ENCODE measurements around the gene LSG1. TPM values are rescaled to one million over a fixed set of nuclear protein-coding genes. Genes with fewer than 3 reads are reported as not detected.

The LSG1 gene
- total RNA-seq (2013; cell fraction: nucleolus; rRNA removed), result 90.2 and 98.4 TPM in 2 replicates
- 56.1 and 59.3 TPM in 2 replicates for total RNA-seq (2014; rRNA removed)
- 57.0 and 58.6 TPM in 2 replicates for total RNA-seq (2014; rRNA removed; fragmentation: Illumina TruSeq; extraction: Trizol)
- total RNA-seq (2021), result 29.8 and 30.0 TPM in 2 replicates
- 29.4 TPM for polyA plus RNA-seq (2011; ENCODE audit: low read depth)
- 68.0 and 75.6 TPM in 2 replicates for polyA plus RNA-seq (2011; rRNA removed)
- 47.1 and 48.5 TPM in 2 replicates for polyA plus RNA-seq (2011; cell fraction: cytosol; rRNA removed)
- 96.0 and 133 TPM in 2 replicates for polyA plus RNA-seq (2011; cell fraction: nucleus; rRNA removed)
- polyA plus RNA-seq (2012), result 24.1 and 28.7 TPM in 2 replicates
- polyA plus RNA-seq (2014; fragmentation: Illumina TruSeq; extraction: Trizol), result 65.8 and 76.8 TPM in 2 replicates
- polyA plus RNA-seq (2014; fragmentation: Nextera tagmentation; extraction: Ambion mirVana), result 10 to 100 TPM; 14.3 to 23.5 TPM
- polyA plus RNA-seq (2014; rRNA removed), result 42.7 and 51.0 TPM in 2 replicates
- 10 to 100 TPM; 52.9 to 55.8 TPM for polyA plus RNA-seq (2016; fragmentation: Nextera tagmentation; extraction: Ambion mirVana)
- polyA minus RNA-seq (2011; rRNA and poly(A)+ RNA removed), result 77.9 and 79.7 TPM in 2 replicates
- 20.4 and 21.8 TPM in 2 replicates for polyA minus RNA-seq (2011; cell fraction: cytosol; rRNA and poly(A)+ RNA removed)
- 44.2 and 51.9 TPM in 2 replicates for polyA minus RNA-seq (2011; cell fraction: nucleus; rRNA and poly(A)+ RNA removed)
- Bru-seq, nascent RNA, result percentile 85 among the genes with signal in this experiment
- percentile 88 among the genes with signal in this experiment for BruChase-seq, experiment 1, labeled RNA remaining after a 6-hour chase
- percentile 91 among the genes with signal in this experiment for BruChase-seq, experiment 2, labeled RNA remaining after a 2-hour chase
- long read RNA-seq, experiment 1, transcript LSG1-201 (14 exons, 3,572 nt), result major isoform, 22 of 57 reads
- long read RNA-seq, experiment 1, partial matches to known transcripts, result 28 of 57 reads
- long read RNA-seq, experiment 1, other reads (novel, unspliced or antisense), result 7 of 57 reads
- long read RNA-seq, experiment 2, transcript LSG1-201 (14 exons, 3,572 nt), result major isoform, 173 of 490 reads
- long read RNA-seq, experiment 2, partial matches to known transcripts, result 283 of 490 reads
- long read RNA-seq, experiment 2, other reads (novel, unspliced or antisense), result 32 of 490 reads

DNA sequence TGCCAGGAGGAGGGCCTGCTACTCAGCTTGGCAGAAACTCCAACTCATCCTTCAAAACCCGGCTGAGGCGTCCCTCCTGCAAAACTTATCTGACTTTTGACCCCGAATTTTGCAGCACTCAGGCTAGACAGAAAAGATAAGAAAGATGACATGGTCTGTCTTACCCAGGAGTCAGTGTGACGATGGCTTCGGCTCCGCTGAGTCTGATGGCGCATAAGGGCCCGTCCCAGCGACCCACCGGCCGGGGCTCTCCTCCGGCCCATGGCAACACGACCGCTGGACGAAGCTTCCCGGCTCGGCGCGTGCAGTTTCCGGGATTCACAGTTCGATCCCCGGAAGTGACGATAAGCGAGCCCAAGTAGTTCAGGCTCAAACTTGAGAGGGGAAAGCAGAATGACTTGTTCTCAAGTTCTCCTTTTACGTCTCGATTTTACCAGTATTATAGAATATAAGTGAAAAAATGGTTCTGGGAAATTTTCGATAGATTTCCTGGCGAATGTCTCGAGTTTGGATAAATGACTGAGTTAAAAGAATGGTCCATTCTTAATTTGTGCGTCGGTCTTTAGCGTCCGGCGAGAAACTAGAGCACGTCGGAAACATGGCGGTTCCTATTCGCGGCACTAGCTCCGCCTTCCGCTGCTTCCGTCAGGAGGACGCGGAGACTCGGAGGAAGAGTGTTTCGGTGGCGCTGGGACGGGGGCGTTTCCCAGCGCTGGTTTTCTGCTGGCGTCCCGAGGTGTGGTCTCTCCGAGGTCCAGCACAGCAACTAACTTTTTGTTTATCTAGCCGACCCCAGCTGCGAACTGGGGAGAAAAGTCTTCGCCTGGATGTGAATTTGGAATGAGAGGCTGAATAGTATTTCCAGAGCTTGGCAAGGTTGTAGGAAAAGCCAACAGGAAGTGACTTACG lies at the start of gene LSG1:
Gene LSG1 (minus strand): TSS at position 292 of the 909 bp plus-strand sequence. CDS start 29 bp downstream, at position 263.
- Histone ChIP-seq H3K9me3 (replicated peaks; ENCODE audit: control insufficient read depth, insufficient read depth, low read length) (no peaks in the 10 kb centered on the region), H3K27ac (ENCODE audit: control insufficient read depth, insufficient read depth) (peak within 1 kb of the TSS; percentile 96), H2AFZ (ENCODE audit: control insufficient read depth, low read depth, low read length) (peak within 1 kb of the TSS; percentile 96), H3K79me2 (ENCODE audit: control insufficient read depth, insufficient read depth, low read length) (peaks cover 30% of the 10 kb centered on the region), H3K27me3 (replicated peaks in 1 of 2; ENCODE audit: control insufficient read depth in 2 of 2, insufficient read depth in 2 of 2, low read length in 1 of 2) (no peaks in the 10 kb centered on the region), H3K4me1 (ENCODE audit: control insufficient read depth, insufficient read depth, low read length) (peaks cover 21% of the 10 kb centered on the region), H3K36me3 (ENCODE audit: control insufficient read depth in 2 of 2, insufficient read depth in 2 of 2, low read length in 1 of 2) (peaks cover 0 to 4% of the 10 kb centered on the region in 2 experiments; a peak in 2 of 4 replicates), H3K4me2 (ENCODE audit: control insufficient read depth, insufficient read depth) (peak within 1 kb of the TSS; percentile 83), H4K20me1 (ENCODE audit: control insufficient read depth, insufficient read depth) (no peaks in the 10 kb centered on the region), H3K4me3 (peak within 1 kb of the TSS; percentile 93), H3K9ac (ENCODE audit: control insufficient read depth, insufficient read depth, low read length) (peak within 1 kb of the TSS; percentile 82)
- FAIRE-seq (peak; percentile 73), DNase-seq (ENCODE audit: low read depth, low spot score) (peak; percentile 76), ATAC-seq (peak; percentile 94)
- under 1% methylated on average over 57 of the region's 57 CpGs for WGBS (ENCODE audit: insufficient coverage, insufficient replicate concordance, low lambda C conversion rate, missing lambda C conversion rate)
- SMC1A ChIA-PET (ENCODE audit: uncharacterized antibody, unreplicated experiment), result interaction anchor here (0.7 to 4.7 kb wide), 22 partner anchors 9 to 865 kb away, joined by 3 to 41 read pairs (median 4); partner anchors contain the start of genes TMEM44 and XXYLT1
- in situ Hi-C loops (cut with MboI) (loop anchor here (5.0 to 10.0 kb wide), 3 partner anchors 595 to 865 kb away; partner anchors contain the start of gene ACAP2), intact Hi-C loops (cut with micrococcal nuclease; ENCODE audit: unreplicated experiment) (loop anchor here (2.0 kb wide), 1 partner anchor 589 kb away; no protein-coding TSS in a partner anchor)
- CTCF ChIA-PET, result interaction anchor here (0.6 to 6.0 kb wide), 37 partner anchors 11 to 870 kb away, joined by 3 to 96 read pairs (median 5); partner anchors contain the start of genes FAM43A, TMEM44 and XXYLT1
- POLR2A ChIA-PET, result interaction anchor here (0.6 to 1.6 kb wide), 10 partner anchors 9 to 599 kb away, joined by 3 to 6 read pairs (median 4); partner anchors contain the start of gene XXYLT1
- no TSS peak for BruUV-seq (replicated peaks)
- RAD21 ChIA-PET (ENCODE audit: unreplicated experiment), result interaction anchor here (0.6 to 6.3 kb wide), 20 partner anchors 11 to 870 kb away, joined by 3 to 69 read pairs (median 6); partner anchors contain the start of genes PPP1R2 and XXYLT1
- no peak for TF ChIP-seq MEF2B (IDR thresholded peaks at IDR 0.05; ENCODE audit: partially characterized antibody, poor library complexity, severe bottlenecking)
- TF ChIP-seq KDM1A (IDR thresholded peaks at IDR 0.05; ENCODE audit: borderline replicate concordance), result no peak
- TF ChIP-seq EED (IDR thresholded peaks at IDR 0.05; ENCODE audit: low read depth), result 0 out of 2 replicates have a peak, but pooled peaks have one; percentile 16
- TF ChIP-seq, protein P1, sequence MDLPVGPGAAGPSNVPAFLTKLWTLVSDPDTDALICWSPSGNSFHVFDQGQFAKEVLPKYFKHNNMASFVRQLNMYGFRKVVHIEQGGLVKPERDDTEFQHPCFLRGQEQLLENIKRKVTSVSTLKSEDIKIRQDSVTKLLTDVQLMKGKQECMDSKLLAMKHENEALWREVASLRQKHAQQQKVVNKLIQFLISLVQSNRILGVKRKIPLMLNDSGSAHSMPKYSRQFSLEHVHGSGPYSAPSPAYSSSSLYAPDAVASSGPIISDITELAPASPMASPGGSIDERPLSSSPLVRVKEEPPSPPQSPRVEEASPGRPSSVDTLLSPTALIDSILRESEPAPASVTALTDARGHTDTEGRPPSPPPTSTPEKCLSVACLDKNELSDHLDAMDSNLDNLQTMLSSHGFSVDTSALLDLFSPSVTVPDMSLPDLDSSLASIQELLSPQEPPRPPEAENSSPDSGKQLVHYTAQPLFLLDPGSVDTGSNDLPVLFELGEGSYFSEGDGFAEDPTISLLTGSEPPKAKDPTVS (IDR thresholded peaks at IDR 0.05; ENCODE audit: low read depth, low read length), result no peak; the same call in 1 of the 2 replicates
- TF ChIP-seq ZNF274 (IDR thresholded peaks at IDR 0.05; ENCODE audit: insufficient read depth, insufficient read length), result no peak
- TF ChIP-seq PBX3 (IDR thresholded peaks at IDR 0.05; ENCODE audit: insufficient replicate concordance, low read depth, low read length), result peak; percentile 32
- peak; percentile 75 for TF ChIP-seq RUNX3 (IDR thresholded peaks at IDR 0.05; ENCODE audit: low read length)
- no peak for TF ChIP-seq ATF3 (IDR thresholded peaks at IDR 0.05; ENCODE audit: borderline replicate concordance, extremely low read depth, low read depth, low read length)
- TF ChIP-seq, protein P2, sequence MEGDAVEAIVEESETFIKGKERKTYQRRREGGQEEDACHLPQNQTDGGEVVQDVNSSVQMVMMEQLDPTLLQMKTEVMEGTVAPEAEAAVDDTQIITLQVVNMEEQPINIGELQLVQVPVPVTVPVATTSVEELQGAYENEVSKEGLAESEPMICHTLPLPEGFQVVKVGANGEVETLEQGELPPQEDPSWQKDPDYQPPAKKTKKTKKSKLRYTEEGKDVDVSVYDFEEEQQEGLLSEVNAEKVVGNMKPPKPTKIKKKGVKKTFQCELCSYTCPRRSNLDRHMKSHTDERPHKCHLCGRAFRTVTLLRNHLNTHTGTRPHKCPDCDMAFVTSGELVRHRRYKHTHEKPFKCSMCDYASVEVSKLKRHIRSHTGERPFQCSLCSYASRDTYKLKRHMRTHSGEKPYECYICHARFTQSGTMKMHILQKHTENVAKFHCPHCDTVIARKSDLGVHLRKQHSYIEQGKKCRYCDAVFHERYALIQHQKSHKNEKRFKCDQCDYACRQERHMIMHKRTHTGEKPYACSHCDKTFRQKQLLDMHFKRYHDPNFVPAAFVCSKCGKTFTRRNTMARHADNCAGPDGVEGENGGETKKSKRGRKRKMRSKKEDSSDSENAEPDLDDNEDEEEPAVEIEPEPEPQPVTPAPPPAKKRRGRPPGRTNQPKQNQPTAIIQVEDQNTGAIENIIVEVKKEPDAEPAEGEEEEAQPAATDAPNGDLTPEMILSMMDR (IDR thresholded peaks at IDR 0.05 in 2 of 3, conservative IDR thresholded peaks at IDR 0.05 in 1 of 3; ENCODE audit: control insufficient read depth in 2 of 3, extremely low read depth in 1 of 3, insufficient read depth in 1 of 3, low read depth in 3 of 3, low read length in 3 of 3), result no peak
